Breast epithelium (tissue), 3 donors: Measurements from ENCODE around the gene SLC12A4.

Experiments used
- POLR2A ChIP-seq: fragments of 450-650 bp; IDR thresholded peaks from one replicate; pipeline ENCODE4 v1.6.1; 2016; ENCODE audit warnings: antibody characterized with exemption, mild to moderate bottlenecking, moderate library complexity
- POLR2AphosphoS5 ChIP-seq, 3 donors: sonication (generic); formaldehyde crosslinking; IDR thresholded peaks; one replicate each; pipeline ENCODE4 v1.6.1; 2017; ENCODE audit warnings: antibody characterized with exemption in 3 of 3
- TF ChIP-seq, protein P1 (sequence below), 3 donors: fragments of 450-650 bp; IDR thresholded peaks; one replicate each; pipeline ENCODE4 v1.5.1; 2016 to 2017; ENCODE audit warnings: antibody characterized with exemption in 3 of 3, mild to moderate bottlenecking in 3 of 3, moderate library complexity in 3 of 3

DNA sequence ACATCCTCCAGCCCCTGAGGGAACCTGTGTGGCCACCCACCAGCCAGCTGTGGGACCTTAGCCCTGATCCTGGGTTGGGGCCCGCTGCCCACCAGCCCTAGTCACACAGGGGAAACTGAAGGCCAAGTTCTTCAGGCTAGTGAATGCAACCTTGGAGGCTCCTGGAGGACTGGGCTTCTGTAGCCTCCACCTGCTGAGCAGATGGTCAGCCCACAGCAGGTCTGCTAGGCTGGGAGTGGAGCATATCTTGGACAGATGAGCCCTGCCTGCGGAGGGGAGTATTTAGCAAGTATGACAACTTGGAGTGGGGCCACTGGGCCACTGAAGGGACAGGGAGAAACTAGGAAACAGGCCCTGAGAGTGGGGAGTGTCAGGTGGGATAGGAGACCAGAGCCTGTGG lies 7.8 kb upstream of the SLC12A4 start:
- TF ChIP-seq, protein P1, sequence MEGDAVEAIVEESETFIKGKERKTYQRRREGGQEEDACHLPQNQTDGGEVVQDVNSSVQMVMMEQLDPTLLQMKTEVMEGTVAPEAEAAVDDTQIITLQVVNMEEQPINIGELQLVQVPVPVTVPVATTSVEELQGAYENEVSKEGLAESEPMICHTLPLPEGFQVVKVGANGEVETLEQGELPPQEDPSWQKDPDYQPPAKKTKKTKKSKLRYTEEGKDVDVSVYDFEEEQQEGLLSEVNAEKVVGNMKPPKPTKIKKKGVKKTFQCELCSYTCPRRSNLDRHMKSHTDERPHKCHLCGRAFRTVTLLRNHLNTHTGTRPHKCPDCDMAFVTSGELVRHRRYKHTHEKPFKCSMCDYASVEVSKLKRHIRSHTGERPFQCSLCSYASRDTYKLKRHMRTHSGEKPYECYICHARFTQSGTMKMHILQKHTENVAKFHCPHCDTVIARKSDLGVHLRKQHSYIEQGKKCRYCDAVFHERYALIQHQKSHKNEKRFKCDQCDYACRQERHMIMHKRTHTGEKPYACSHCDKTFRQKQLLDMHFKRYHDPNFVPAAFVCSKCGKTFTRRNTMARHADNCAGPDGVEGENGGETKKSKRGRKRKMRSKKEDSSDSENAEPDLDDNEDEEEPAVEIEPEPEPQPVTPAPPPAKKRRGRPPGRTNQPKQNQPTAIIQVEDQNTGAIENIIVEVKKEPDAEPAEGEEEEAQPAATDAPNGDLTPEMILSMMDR (IDR thresholded peaks at IDR 0.05) = no peak
- TF ChIP-seq POLR2A (no peak), POLR2AphosphoS5 (IDR thresholded peaks at IDR 0.05) (no peak)
